NCI-H1092 treated with DMSO at 0.1 percent for 48 hours (cell line): ENCODE data around the gene PRKCH.

Source experiments
- DNase-seq: peaks from one replicate; lab custom pipeline; 2025; lab: John Stamatoyannopoulos, UW

PRKCH gene

GRCh38 chr14:61368114-61368710 is 46.8 kb downstream of the PRKCH start:
- DNase-seq, result no peak

- DNase-seq, result no peak
These were observed 47.5 kb downstream of the PRKCH start for GRCh38 chr14:61368781-61369453.

- no peak for DNase-seq
These were observed 48.1 kb downstream of the PRKCH start for GRCh38 chr14:61369454-61369810.

- DNase-seq, result no peak
These were observed 51.0 kb downstream of the PRKCH start for GRCh38 chr14:61372379-61372778.

GRCh38 chr14:61372842-61373555 is 51.6 kb downstream of the PRKCH start:
- no peak for DNase-seq

- no peak for DNase-seq
These were observed 52.9 kb downstream of the PRKCH start for GRCh38 chr14:61374284-61374683.

- DNase-seq, result no peak
These were observed 53.8 kb downstream of the PRKCH start for GRCh38 chr14:61375218-61375617.

- no peak for DNase-seq
These were observed 54.9 kb downstream of the PRKCH start for GRCh38 chr14:61376314-61376713.

GRCh38 chr14:61377749-61378148 is 56.4 kb downstream of the PRKCH start:
- DNase-seq, result no peak

GRCh38 chr14:61379639-61380184 is 58.3 kb downstream of the PRKCH start:
- DNase-seq, result no peak

- DNase-seq, result no peak
These were observed 59.6 kb downstream of the PRKCH start for GRCh38 chr14:61380984-61381383.

- DNase-seq, result no peak
These were observed 60.2 kb downstream of the PRKCH start for GRCh38 chr14:61381553-61381952.

GRCh38 chr14:61382842-61383241 is 61.5 kb downstream of the PRKCH start:
- no peak for DNase-seq

GRCh38 chr14:61385002-61385685 is 63.8 kb downstream of the PRKCH start:
- no peak for DNase-seq

GRCh38 chr14:61386173-61386772 is 64.9 kb downstream of the PRKCH start:
- no peak for DNase-seq

- no peak for DNase-seq
These were observed 65.7 kb downstream of the PRKCH start for GRCh38 chr14:61387076-61387475.

GRCh38 chr14:61388173-61388975 is 67.0 kb downstream of the PRKCH start:
- no peak for DNase-seq

- DNase-seq, result no peak
These were observed 67.7 kb downstream of the PRKCH start for GRCh38 chr14:61388976-61389576.

GRCh38 chr14:61391119-61391518 is 69.7 kb downstream of the PRKCH start:
- no peak for DNase-seq

- no peak for DNase-seq
These were observed 70.9 kb downstream of the PRKCH start for GRCh38 chr14:61392297-61392696.

- DNase-seq, result no peak
These were observed 73.2 kb downstream of the PRKCH start for GRCh38 chr14:61394542-61394941.
